DOHH2 (cell line): ENCODE data around the gene LPGAT1.
"Not testable (repeated sequence)": the region's sequence is repeated elsewhere in the genome, so short reads cannot be mapped to it uniquely, and the experiment has no call there.

Experiments used
- H3F3A ChIP-seq: fragments of 200-600 bp; sonication (generic), shearing (Covaris generic); 2 replicates; pipeline ENCODE4 v1.6.0; 2016; ENCODE audit warnings: antibody characterized with exemption, mild to moderate bottlenecking; ENCODE audit not compliant: control insufficient read depth, insufficient read depth
- H3K27ac ChIP-seq: fragments of 200-600 bp; sonication (generic); 2 replicates; pipeline ENCODE4 v1.5.1; 2014; ENCODE audit warnings: low read depth, mild to moderate bottlenecking, low read length, moderate library complexity
- H3K27me3 ChIP-seq: fragments of 200-600 bp; sonication (generic); 2 replicates; pipeline ENCODE4 v1.6.1; 2014; ENCODE audit warnings: mild to moderate bottlenecking, low read length, mixed read lengths; ENCODE audit not compliant: control insufficient read depth
- H3K36me3 ChIP-seq: fragments of 200-600 bp; sonication (generic); 2 replicates; pipeline ENCODE4 v1.6.1; 2014; ENCODE audit warnings: mild to moderate bottlenecking, low read length, moderate library complexity, mixed read lengths; ENCODE audit not compliant: control insufficient read depth
- H3K4me1 ChIP-seq: fragments of 200-600 bp; sonication (generic); 2 replicates; pipeline ENCODE4 v1.6.1; 2014; ENCODE audit warnings: mild to moderate bottlenecking, low read length, mixed read lengths; ENCODE audit not compliant: control insufficient read depth
- H3K4me2 ChIP-seq: fragments of 200-600 bp; sonication (generic); 2 replicates; pipeline ENCODE4 v1.6.0; 2014; ENCODE audit warnings: mild to moderate bottlenecking, low read length, moderate library complexity
- H3K4me3 ChIP-seq: fragments of 200-600 bp; sonication (generic); 2 replicates; pipeline ENCODE4 v1.5.1; 2014; ENCODE audit warnings: mild to moderate bottlenecking, low read length, mixed read lengths
- H3K79me2 ChIP-seq: fragments of 200-600 bp; sonication (generic); 2 replicates; pipeline ENCODE4 v1.6.1; 2014; ENCODE audit warnings: mild to moderate bottlenecking, low read length, mixed read lengths; ENCODE audit not compliant: control insufficient read depth
- H3K9me2 ChIP-seq: fragments of 200-600 bp; sonication (generic); replicated peaks from 2 replicates; pipeline ENCODE4 v1.6.1; 2014; ENCODE audit warnings: mild to moderate bottlenecking, low read length, mixed read lengths; ENCODE audit not compliant: control insufficient read depth
- H3K9me3 ChIP-seq: fragments of 200-600 bp; sonication (generic); 2 replicates; pipeline ENCODE4 v1.6.1; 2014; ENCODE audit warnings: antibody characterized with exemption, low read length, mixed read lengths; ENCODE audit not compliant: control insufficient read depth, insufficient read depth
- H4K20me1 ChIP-seq: fragments of 200-600 bp; sonication (generic); 2 replicates; pipeline ENCODE4 v1.6.0; 2014; ENCODE audit warnings: low read depth, mild to moderate bottlenecking, antibody characterized with exemption, low read length, moderate library complexity; ENCODE audit not compliant: control insufficient read depth, insufficient read depth
- EZH2phosphoT487 ChIP-seq: fragments of 200-600 bp; sonication (generic); IDR thresholded peaks from 2 replicates; pipeline ENCODE4 v1.6.1; 2017; ENCODE audit warnings: borderline replicate concordance, mild to moderate bottlenecking, antibody characterized with exemption, low read length, moderate library complexity, mixed read lengths
- TF ChIP-seq, protein P1 (sequence below): fragments of 200-600 bp; sonication (generic); IDR thresholded peaks from one replicate; pipeline ENCODE4 v1.5.1; 2014; ENCODE audit warnings: antibody characterized with exemption, mild to moderate bottlenecking, low read depth, low read length; ENCODE audit not compliant: poor library complexity, severe bottlenecking

The LPGAT1 gene

GRCh38 chr1:211723273-211723672, 107.3 kb downstream of the LPGAT1 start:
- no peak for TF ChIP-seq EZH2phosphoT487
- TF ChIP-seq, protein P1, sequence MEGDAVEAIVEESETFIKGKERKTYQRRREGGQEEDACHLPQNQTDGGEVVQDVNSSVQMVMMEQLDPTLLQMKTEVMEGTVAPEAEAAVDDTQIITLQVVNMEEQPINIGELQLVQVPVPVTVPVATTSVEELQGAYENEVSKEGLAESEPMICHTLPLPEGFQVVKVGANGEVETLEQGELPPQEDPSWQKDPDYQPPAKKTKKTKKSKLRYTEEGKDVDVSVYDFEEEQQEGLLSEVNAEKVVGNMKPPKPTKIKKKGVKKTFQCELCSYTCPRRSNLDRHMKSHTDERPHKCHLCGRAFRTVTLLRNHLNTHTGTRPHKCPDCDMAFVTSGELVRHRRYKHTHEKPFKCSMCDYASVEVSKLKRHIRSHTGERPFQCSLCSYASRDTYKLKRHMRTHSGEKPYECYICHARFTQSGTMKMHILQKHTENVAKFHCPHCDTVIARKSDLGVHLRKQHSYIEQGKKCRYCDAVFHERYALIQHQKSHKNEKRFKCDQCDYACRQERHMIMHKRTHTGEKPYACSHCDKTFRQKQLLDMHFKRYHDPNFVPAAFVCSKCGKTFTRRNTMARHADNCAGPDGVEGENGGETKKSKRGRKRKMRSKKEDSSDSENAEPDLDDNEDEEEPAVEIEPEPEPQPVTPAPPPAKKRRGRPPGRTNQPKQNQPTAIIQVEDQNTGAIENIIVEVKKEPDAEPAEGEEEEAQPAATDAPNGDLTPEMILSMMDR = no peak
- Histone ChIP-seq H3K4me3 (no peak overlapping the region), H3F3A (no peaks in the 10 kb centered on the region), H3K79me2 (no peaks in the 10 kb centered on the region), H3K36me3 (no peaks in the 10 kb centered on the region), H3K9me2 (no peaks in the 10 kb centered on the region), H3K4me2 (no peak overlapping the region), H3K27ac (no peak overlapping the region), H4K20me1 (no peaks in the 10 kb centered on the region), H3K9me3 (no peaks in the 10 kb centered on the region), H3K4me1 (no peaks in the 10 kb centered on the region), H3K27me3 (peaks cover 7% of the 10 kb centered on the region)

GRCh38 chr1:211722277-211723175, 108.0 kb downstream of the LPGAT1 start:
- TF ChIP-seq, protein P1 = no peak
- TF ChIP-seq EZH2phosphoT487 = no peak
- Histone ChIP-seq H3K27ac (no peak overlapping the region), H3K4me2 (no peak overlapping the region)

DNA sequence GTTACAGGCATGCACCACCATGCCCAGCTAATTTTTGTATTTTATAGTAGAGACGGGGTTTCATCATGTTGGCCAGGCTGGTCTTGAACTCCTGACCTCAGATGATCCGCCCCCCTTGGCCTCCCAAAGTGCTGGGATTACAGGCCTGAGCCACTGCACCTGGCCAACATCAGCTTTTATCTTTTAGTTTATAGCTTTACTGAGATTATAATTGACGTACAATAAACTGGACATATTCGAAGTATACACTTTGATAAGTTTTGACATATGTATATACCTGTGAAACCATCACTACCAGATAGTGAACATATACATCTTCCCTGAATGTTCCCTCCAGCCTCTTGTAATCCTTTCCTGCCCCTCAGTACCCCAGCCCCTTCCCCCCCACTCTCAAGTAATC, 114.0 kb downstream of the LPGAT1 start:
- not testable (repeated sequence) for H3K27me3 ChIP-seq, H4K20me1 ChIP-seq, H3K9me2 ChIP-seq, H3K27ac ChIP-seq, H3K36me3 ChIP-seq, H3F3A ChIP-seq, H3K79me2 ChIP-seq, H3K4me2 ChIP-seq, H3K9me3 ChIP-seq, H3K4me1 ChIP-seq, H3K4me3 ChIP-seq

More at GRCh38 chr1:211722277-211723175, 108.0 kb downstream of the LPGAT1 start:
- Histone ChIP-seq H3F3A (no peaks in the 10 kb centered on the region), H3K79me2 (no peaks in the 10 kb centered on the region), H3K27me3 (peaks cover 9% of the 10 kb centered on the region), H3K36me3 (no peaks in the 10 kb centered on the region), H3K4me1 (no peaks in the 10 kb centered on the region), H4K20me1 (no peaks in the 10 kb centered on the region), H3K9me2 (no peaks in the 10 kb centered on the region), H3K9me3 (no peaks in the 10 kb centered on the region), H3K4me3 (no peak overlapping the region)

DNA sequence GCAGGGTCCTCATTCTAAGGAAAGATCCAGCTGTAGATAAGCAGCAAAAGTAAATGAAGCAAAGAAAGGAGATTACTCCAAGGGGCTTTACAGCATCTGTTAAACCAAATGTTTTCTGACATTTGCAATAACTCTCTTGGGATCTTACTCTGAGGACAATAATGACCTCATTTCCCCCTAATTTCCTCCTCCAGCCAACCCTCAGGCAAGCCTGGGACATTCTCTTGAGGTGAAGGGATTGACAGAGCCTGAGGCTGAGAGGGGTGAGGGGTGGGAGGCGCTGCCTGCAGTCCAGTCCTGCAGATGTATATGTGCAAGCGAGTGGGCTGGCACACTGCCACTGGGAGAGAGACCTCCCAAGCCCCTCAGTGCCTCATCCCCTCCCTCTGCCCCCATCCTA, 114.6 kb downstream of the LPGAT1 start:
- H3F3A ChIP-seq = no peaks in the 10 kb centered on the region
- H3K4me3 ChIP-seq = no peak overlapping the region
- H3K9me3 ChIP-seq = no peaks in the 10 kb centered on the region
- no peak overlapping the region for H3K27ac ChIP-seq
- peaks cover 9% of the 10 kb centered on the region; the same call in 1 of the 2 replicates for H3K27me3 ChIP-seq
- H3K36me3 ChIP-seq = no peaks in the 10 kb centered on the region
- H3K4me1 ChIP-seq = no peaks in the 10 kb centered on the region
- no peak overlapping the region for H3K4me2 ChIP-seq
- TF ChIP-seq, protein P1 = no peak
- TF ChIP-seq EZH2phosphoT487 = no peak
- H3K9me2 ChIP-seq = no peaks in the 10 kb centered on the region
- H3K79me2 ChIP-seq = no peaks in the 10 kb centered on the region
- H4K20me1 ChIP-seq = no peaks in the 10 kb centered on the region
